ENCODE measurements around the gene MGAT4B. TPM values are rescaled to one million over a fixed set of nuclear protein-coding genes. Genes with fewer than 3 reads are reported as not detected.

The MGAT4B gene
- total RNA-seq, 1 donor from 2014 or later = 120 TPM

DNA sequence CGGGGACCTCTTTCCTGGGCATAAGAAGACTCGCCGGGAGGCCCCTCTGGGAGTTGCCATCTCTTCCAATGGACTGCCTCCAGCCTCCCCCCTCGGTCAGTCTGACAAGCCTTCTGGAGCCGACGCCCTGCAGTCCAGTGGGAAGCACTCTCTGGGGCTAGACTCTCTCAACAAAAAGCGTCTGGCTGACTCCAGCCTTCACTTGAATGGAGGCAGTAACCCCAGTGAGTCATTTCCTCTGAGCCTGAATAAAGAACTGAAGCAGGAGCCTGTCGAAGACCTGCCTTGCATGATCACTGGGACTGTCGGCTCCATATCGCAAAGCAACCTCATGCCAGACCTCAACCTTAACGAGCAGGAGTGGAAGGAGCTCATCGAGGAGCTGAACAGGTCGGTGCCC is 41.3 kb downstream of the MGAT4B start:
- TF ChIP-seq, protein P1, sequence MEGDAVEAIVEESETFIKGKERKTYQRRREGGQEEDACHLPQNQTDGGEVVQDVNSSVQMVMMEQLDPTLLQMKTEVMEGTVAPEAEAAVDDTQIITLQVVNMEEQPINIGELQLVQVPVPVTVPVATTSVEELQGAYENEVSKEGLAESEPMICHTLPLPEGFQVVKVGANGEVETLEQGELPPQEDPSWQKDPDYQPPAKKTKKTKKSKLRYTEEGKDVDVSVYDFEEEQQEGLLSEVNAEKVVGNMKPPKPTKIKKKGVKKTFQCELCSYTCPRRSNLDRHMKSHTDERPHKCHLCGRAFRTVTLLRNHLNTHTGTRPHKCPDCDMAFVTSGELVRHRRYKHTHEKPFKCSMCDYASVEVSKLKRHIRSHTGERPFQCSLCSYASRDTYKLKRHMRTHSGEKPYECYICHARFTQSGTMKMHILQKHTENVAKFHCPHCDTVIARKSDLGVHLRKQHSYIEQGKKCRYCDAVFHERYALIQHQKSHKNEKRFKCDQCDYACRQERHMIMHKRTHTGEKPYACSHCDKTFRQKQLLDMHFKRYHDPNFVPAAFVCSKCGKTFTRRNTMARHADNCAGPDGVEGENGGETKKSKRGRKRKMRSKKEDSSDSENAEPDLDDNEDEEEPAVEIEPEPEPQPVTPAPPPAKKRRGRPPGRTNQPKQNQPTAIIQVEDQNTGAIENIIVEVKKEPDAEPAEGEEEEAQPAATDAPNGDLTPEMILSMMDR (conservative IDR thresholded peaks at IDR 0.05) = no peak
- H3K27ac Mint-ChIP-seq (ENCODE audit: unreplicated experiment) = peak overlapping the region; percentile 48
- H3K36me3 Mint-ChIP-seq (ENCODE audit: low read depth) = peaks cover 8% of the 10 kb centered on the region
- no peak for DNase-seq (ENCODE audit: low read depth, low spot score)
- H3K4me1 Mint-ChIP-seq = peaks cover 45% of the 10 kb centered on the region
- no peaks in the 10 kb centered on the region for H3K9me3 Mint-ChIP-seq
- H3K27me3 Mint-ChIP-seq (ENCODE audit: low read depth) = no peaks in the 10 kb centered on the region
- H3K4me3 Mint-ChIP-seq = no peak overlapping the region

DNA sequence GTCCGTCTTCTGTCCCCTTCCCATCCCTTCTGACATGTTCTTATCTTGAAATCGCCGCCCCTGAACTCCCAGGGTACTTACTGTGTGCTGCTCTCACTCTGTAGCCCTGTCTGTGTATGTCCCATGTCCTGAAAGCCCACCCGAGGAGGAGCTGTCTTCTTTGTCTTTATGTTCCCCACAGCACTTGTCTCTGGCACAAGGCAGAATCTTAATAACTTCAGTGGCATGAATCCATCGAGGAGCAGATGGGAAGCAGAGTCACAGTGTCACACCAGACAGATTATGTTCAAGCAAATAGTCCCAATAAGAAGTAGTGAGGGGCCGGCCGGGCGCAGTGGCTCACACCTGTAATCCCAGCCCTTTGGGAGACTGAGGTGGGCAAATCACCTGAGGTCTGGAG is 42.6 kb downstream of the MGAT4B start:
- Mint-ChIP-seq H3K9me3 (no peaks in the 10 kb centered on the region), H3K4me1 (peaks cover 55% of the 10 kb centered on the region)
- TF ChIP-seq, protein P1 (conservative IDR thresholded peaks at IDR 0.05) = no peak

DNA sequence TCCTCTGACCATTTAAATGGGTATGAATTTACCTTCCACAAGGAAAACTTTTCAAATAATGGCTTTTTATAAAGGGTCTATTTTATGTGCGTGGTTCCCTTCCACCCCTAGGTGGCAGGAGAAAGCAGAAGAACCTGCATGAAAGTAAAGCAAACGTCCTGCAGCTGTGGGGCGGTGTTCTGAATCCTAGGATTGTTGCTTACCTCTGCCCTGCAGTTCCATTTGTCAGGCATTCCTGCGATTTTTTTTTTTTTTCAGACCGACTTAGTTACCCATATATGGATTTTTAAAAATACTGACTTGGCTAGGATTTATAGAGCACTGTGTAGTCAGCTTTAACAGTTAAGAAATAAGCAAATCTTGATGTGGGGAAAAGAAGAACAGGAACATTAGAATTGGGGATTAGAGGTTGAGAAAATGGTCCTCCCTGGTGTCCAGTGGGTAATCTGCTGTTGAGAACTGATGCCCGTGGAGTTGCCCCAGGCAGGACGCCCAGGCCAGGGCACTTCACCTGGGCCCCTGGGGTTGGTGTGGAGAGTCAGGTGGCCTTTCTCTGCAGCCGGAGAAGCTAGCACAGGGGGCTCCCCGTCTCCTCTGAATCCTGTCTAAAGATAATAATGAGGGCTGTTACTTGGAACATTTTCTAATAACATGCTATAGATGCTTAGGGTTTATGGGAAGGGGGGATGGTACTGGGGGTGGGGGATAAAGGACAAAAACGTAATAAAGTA is 43.3 kb downstream of the MGAT4B start:
- peak overlapping the region; percentile 39 for H3K27ac Mint-ChIP-seq (ENCODE audit: unreplicated experiment)
- TF ChIP-seq, protein P1 (conservative IDR thresholded peaks at IDR 0.05) = peak; percentile 92
- peak; percentile 48 for DNase-seq (ENCODE audit: low read depth, low spot score)
- H3K9me3 Mint-ChIP-seq = no peaks in the 10 kb centered on the region
- H3K36me3 Mint-ChIP-seq (ENCODE audit: low read depth) = peaks cover 2% of the 10 kb centered on the region
- no peaks in the 10 kb centered on the region for H3K27me3 Mint-ChIP-seq (ENCODE audit: low read depth)
- H3K4me3 Mint-ChIP-seq = no peak overlapping the region
- peaks cover 55% of the 10 kb centered on the region for H3K4me1 Mint-ChIP-seq

More for the DNA sequence above, 42.6 kb downstream of the MGAT4B start:
- Mint-ChIP-seq H3K4me3 (no peak overlapping the region), H3K27ac (ENCODE audit: unreplicated experiment) (peak overlapping the region; percentile 39), H3K36me3 (ENCODE audit: low read depth) (peaks cover 5% of the 10 kb centered on the region), H3K27me3 (ENCODE audit: low read depth) (no peaks in the 10 kb centered on the region)
- no peak for DNase-seq (ENCODE audit: low read depth, low spot score)

DNA sequence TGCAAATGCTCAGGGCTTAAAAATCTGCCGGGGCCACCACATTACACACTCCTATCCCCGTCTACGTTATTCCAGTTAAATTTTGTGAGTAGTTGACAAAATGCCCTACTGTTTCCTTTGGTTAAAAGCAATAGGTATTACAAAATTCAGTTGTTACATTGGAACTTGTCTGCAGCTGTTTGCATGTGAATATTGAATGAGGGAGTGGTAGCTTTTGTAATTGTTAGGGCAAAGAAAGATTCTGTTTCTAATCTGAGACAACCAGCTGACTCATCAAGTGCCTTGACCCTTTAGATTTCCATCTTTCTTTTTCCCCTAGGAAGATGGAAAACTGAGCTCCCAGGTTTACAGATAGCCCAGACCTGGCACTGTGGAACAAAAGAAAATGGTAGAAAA is 43.9 kb downstream of the MGAT4B start:
- peaks cover 55% of the 10 kb centered on the region for H3K4me1 Mint-ChIP-seq
- H3K9me3 Mint-ChIP-seq = no peaks in the 10 kb centered on the region
- no peak overlapping the region for H3K27ac Mint-ChIP-seq (ENCODE audit: unreplicated experiment)
- H3K4me3 Mint-ChIP-seq = no peak overlapping the region
- TF ChIP-seq, protein P1 (conservative IDR thresholded peaks at IDR 0.05) = no peak
- H3K36me3 Mint-ChIP-seq (ENCODE audit: low read depth) = peaks cover 2% of the 10 kb centered on the region
- no peak for DNase-seq (ENCODE audit: low read depth, low spot score)
- H3K27me3 Mint-ChIP-seq (ENCODE audit: low read depth) = no peaks in the 10 kb centered on the region

DNA sequence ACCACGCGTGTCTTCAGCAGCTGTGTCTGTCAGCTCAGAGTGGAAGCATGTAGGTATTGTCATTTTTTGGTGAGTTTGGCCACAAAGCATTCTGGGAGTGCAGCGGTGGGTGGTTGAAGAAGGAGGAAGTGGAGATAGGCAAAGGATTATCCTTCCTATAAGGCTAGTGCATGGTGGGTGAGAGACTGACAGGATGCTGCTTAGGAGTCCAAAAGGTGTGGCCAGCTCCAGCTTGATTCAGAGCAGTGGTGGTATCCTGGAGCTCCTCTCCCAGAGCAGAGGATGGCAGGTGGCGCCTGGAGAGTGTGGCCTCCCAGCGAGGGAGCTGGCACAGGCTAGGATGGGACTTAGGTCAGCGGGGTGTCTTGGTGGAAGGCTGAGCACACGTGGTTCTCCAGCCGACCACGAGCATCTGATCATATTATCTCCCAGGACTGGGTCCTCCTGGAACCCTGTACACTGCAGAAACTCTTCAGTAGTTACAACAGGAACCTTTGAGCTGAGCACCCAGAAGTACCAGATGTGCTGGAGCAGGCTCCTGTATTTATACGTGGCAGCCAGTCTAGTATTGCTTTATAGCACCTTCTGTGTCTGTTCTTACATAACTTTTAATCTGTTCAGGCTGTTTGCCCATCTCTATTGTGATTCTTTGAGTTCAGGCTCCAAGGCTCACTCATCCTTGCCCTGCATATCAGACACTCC is 44.4 kb downstream of the MGAT4B start:
- TF ChIP-seq, protein P1 (conservative IDR thresholded peaks at IDR 0.05) = no peak
- H3K4me3 Mint-ChIP-seq = no peak overlapping the region
- H3K9me3 Mint-ChIP-seq = no peaks in the 10 kb centered on the region
- H3K36me3 Mint-ChIP-seq (ENCODE audit: low read depth) = peaks cover 2% of the 10 kb centered on the region
- H3K27ac Mint-ChIP-seq (ENCODE audit: unreplicated experiment) = no peak overlapping the region
- DNase-seq (ENCODE audit: low read depth, low spot score) = no peak
- peaks cover 55% of the 10 kb centered on the region for H3K4me1 Mint-ChIP-seq
- no peaks in the 10 kb centered on the region for H3K27me3 Mint-ChIP-seq (ENCODE audit: low read depth)
